Transverse colon (tissue), 4 donors: Measurements from ENCODE around the gene ATAD1. TPM values are rescaled to one million over a fixed set of nuclear protein-coding genes. Genes with fewer than 3 reads are reported as not detected.
"Not testable (repeated sequence)": the region's sequence is repeated elsewhere in the genome, so short reads cannot be mapped to it uniquely, and the experiment has no call there.

Source experiments
- DNase-seq: peaks from one replicate; pipeline ENCODE4 v3.0.0-alpha.2; 2019
- H3K27ac ChIP-seq, 4 donors: fragments of 200-600 bp; sonication (generic); 2 replicates each; pipeline ENCODE4 v1.5.1; 2016 to 2018; ENCODE audit warnings: inconsistent platforms in 4 of 4
- H3K27me3 ChIP-seq: fragments of 200-600 bp; sonication (generic); 2 replicates; pipeline ENCODE4 v1.5.1; 2017; ENCODE audit warnings: inconsistent platforms
- H3K36me3 ChIP-seq, 4 donors: fragments of 200-600 bp; sonication (generic); 2 replicates each; pipeline ENCODE4 v1.5.1; 2017 to 2019; ENCODE audit warnings: inconsistent platforms in 4 of 4
- H3K4me1 ChIP-seq, 4 donors: fragments of 200-600 bp; sonication (generic); 2 replicates each; pipeline ENCODE4 v1.5.1; 2017 to 2020; ENCODE audit warnings: inconsistent platforms in 4 of 4
- H3K4me3 ChIP-seq, 4 donors: fragments of 200-600 bp; sonication (generic); 1 replicate in 1 of 4; 2 replicates in 3 of 4; pipeline versions ENCODE4 v1.5.1 to v1.6.1; 2017 to 2019; ENCODE audit warnings: inconsistent platforms in 4 of 4
- H3K9me3 ChIP-seq, 2 donors: fragments of 200-600 bp; sonication (generic); 2 replicates each; pipeline ENCODE4 v1.5.1; 2017 to 2019; ENCODE audit warnings: inconsistent platforms in 2 of 2
- EP300 ChIP-seq: sonication (generic); formaldehyde crosslinking; IDR thresholded peaks from one replicate; pipeline ENCODE4 v1.6.1; 2017; ENCODE audit warnings: antibody characterized with exemption, low read depth
- POLR2A ChIP-seq: fragments of 450-650 bp; IDR thresholded peaks from one replicate; pipeline ENCODE4 v1.6.1; 2016; ENCODE audit warnings: antibody characterized with exemption, mild to moderate bottlenecking, moderate library complexity
- POLR2AphosphoS5 ChIP-seq, 3 donors: sonication (generic); formaldehyde crosslinking; IDR thresholded peaks; one replicate each; pipeline ENCODE4 v1.6.1; 2016; ENCODE audit warnings: antibody characterized with exemption in 3 of 3
- WGBS, 2 donors: methylation state at CpG; one replicate each; pipeline ENCODE4 v1.1.5; 2018; ENCODE audit warnings: low coverage in 1 of 2; 5-methylcytosine and 5-hydroxymethylcytosine counted together
- in situ Hi-C, 4 donors: fragments of 200-750 bp; cut with MboI; loops; one replicate each; pipeline versions ENCODE4 v1.15.0 to v1.15.1; 2017; ENCODE audit warnings: low sequenced_read_pairs in 3 of 4, low pct_ligation_motif_present in 1 of 4, low pct_unique_long_range_greater_than_20kb in 1 of 4
- intact Hi-C: fragments of 100-400 bp; cut with DNase I; formaldehyde crosslinking; loops from one replicate; pipeline ENCODE4 v1.15.1; 2023; ENCODE audit warnings: low total_unique reads
- total RNA-seq, 4 donors: library from RNA; depleted of rRNA; stranded (reverse); fragments of >200 nt; gene quantifications; one replicate each; pipeline ENCODE4 v1.1.0, GENCODE V29; 2016
- TF ChIP-seq, protein P1 (sequence below), 5 experiments: fragments of 200-600 bp in 3 of 5; fragments of 450-650 bp in 2 of 5; sonication (generic) in 3 of 5; IDR thresholded peaks; 1 replicate in 2 of 5; 2 replicates in 3 of 5; pipeline ENCODE4 v1.5.1; 2016 to 2017; ENCODE audit warnings: antibody characterized with exemption in 5 of 5, inconsistent platforms in 3 of 5, mild to moderate bottlenecking in 2 of 5, moderate library complexity in 1 of 5

The ATAD1 gene
- total RNA-seq, 4 donors from 2014 or later: 8.6 to 43.5 (median 35.8) TPM

DNA sequence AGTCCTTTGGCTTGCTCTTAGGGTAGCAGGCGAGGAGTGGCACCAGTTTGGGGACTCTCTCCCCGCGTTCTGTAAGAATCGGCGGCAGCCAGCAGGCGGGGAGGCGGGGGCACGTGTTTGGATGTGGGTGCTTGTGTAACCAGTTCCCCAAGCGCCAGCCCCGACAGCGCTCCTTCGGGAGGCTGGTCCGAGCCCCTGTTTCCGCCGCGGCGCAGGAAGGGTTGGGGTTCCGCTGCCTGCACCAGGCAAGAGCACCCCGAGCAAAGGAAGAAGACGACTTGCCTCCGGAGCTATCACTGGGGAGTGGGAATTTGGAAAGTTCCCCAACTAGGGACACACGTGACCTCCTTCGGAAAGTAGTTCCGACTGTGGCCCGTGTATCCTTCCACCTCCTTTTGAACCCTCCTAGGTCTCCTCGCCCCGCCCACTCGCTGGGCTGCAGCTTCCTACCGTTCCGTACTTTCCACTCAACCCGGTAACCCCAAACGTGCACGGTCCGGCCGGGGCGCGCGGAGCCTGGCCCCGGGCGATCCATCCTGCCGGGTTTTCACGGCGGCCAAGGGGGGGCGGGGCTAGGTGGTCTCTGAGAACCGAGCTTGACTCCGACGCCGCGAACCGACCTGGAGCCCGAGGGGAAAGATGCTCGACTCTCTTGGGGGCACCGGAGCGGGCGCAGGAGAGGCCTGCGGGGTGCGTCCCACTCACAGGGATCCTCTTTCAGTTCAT lies 44.1 kb upstream of the ATAD1 start:
- TF ChIP-seq, protein P1, sequence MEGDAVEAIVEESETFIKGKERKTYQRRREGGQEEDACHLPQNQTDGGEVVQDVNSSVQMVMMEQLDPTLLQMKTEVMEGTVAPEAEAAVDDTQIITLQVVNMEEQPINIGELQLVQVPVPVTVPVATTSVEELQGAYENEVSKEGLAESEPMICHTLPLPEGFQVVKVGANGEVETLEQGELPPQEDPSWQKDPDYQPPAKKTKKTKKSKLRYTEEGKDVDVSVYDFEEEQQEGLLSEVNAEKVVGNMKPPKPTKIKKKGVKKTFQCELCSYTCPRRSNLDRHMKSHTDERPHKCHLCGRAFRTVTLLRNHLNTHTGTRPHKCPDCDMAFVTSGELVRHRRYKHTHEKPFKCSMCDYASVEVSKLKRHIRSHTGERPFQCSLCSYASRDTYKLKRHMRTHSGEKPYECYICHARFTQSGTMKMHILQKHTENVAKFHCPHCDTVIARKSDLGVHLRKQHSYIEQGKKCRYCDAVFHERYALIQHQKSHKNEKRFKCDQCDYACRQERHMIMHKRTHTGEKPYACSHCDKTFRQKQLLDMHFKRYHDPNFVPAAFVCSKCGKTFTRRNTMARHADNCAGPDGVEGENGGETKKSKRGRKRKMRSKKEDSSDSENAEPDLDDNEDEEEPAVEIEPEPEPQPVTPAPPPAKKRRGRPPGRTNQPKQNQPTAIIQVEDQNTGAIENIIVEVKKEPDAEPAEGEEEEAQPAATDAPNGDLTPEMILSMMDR (IDR thresholded peaks at IDR 0.05): peak in 1 of 5 experiments; percentile 24
- peak; percentile 67 for TF ChIP-seq POLR2A
- TF ChIP-seq EP300: peak; percentile 3
- peak; percentile 81 to 90 (median 89) for TF ChIP-seq POLR2AphosphoS5 (IDR thresholded peaks at IDR 0.05)
- in situ Hi-C loops: loop anchor here (10.0 to 25.0 kb wide), 4 partner anchors 250 to 525 kb away; no protein-coding TSS in a partner anchor
- WGBS, 2 donors: 0% methylated on average over 43 of the region's 57 CpGs; no CpG with 5 or more reads in 1 of the 2 donors
- Histone ChIP-seq H3K36me3 (no peaks in the 10 kb centered on the region), H3K9me3 (no peaks in the 10 kb centered on the region), H3K27ac (peak overlapping the region; percentile 93 to 100 (median 98)), H3K27me3 (no peaks in the 10 kb centered on the region), H3K4me3 (peak overlapping the region; percentile 69 to 97 (median 76)), H3K4me1 (peaks cover 0 to 17% (median 12%) of the 10 kb centered on the region in 4 donors)
- DNase-seq: peak; percentile 98
- intact Hi-C loops: no loop called here

DNA sequence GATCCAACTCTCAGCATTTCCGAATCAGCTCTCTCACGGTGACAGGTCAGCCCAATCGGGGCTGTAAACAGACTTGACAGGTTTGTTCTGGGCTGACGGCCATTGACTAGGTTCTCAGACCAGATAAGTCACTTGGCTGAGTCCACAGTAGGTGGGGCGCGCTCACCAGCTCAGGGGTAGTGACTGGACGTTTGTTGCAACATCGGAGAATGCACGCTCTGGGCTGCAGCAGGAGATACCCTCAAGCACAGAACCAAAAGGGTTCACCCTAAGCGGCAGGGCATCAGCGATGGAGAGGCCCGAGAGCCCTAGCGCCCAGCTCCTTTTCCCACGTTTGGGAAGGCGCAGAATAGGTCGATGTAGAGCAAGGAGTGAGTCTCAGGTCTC lies 43.5 kb upstream of the ATAD1 start:
- DNase-seq: peak; percentile 79
- Histone ChIP-seq H3K27ac (peak overlapping the region; percentile 93 to 100 (median 98)), H3K9me3 (no peaks in the 10 kb centered on the region), H3K36me3 (no peaks in the 10 kb centered on the region), H3K4me3 (peak overlapping the region; percentile 69 to 97 (median 76)), H3K27me3 (no peaks in the 10 kb centered on the region), H3K4me1 (peaks cover 0 to 17% (median 10%) of the 10 kb centered on the region in 4 donors)
- in situ Hi-C loops (loop anchor here (10.0 to 25.0 kb wide), 4 partner anchors 251 to 526 kb away; no protein-coding TSS in a partner anchor), intact Hi-C loops (no loop called here)
- peak in 2 of 3 donors; percentile 11 to 17 for TF ChIP-seq POLR2AphosphoS5 (IDR thresholded peaks at IDR 0.05)
- no peak for TF ChIP-seq POLR2A
- 14% methylated on average over 15 of the region's 16 CpGs; no CpG with 5 or more reads in 1 of the 2 donors for WGBS, 2 donors

DNA sequence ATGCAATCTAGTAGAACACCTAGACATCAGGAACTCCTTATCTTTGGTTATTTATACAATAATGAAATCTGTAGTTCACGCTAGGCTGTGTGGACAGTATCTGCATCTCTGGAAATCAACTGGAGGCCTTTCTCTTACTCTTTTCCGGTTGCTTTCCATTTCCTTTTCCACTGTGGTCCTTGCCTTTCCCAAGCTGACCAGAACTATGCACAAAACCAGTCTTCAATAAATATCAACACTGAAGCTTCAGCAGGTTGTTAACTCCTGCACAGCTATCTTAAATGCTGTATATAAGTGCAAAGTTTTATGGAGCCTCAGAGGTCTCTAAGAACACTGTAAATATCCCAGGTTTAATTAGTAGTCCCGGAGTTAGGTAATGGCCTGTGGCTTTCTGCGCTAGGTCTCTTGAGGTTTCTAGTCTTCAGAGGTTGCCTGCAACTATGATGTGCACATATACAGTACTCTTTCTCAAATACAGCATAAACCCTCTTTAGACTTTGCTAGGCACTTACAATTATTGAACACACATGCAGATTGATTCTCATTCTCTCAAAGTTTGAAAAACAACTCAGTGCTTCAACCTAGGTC lies 42.9 kb upstream of the ATAD1 start:
- Histone ChIP-seq H3K4me1 (peaks cover 0 to 17% (median 10%) of the 10 kb centered on the region in 4 donors), H3K36me3 (no peaks in the 10 kb centered on the region), H3K4me3 (peak overlapping the region in 1 of 4 donors; percentile 74), H3K27me3 (no peaks in the 10 kb centered on the region), H3K9me3 (no peaks in the 10 kb centered on the region), H3K27ac (peak overlapping the region; percentile 93 to 100 (median 98))
- intact Hi-C loops (no loop called here), in situ Hi-C loops (loop anchor here (10.0 to 25.0 kb wide), 4 partner anchors 251 to 526 kb away; no protein-coding TSS in a partner anchor)
- 55 to 56% methylated on average over 2 to 4 of the region's 4 CpGs for WGBS, 2 donors
- no peak for DNase-seq
- TF ChIP-seq POLR2A (no peak), EP300 (no peak), POLR2AphosphoS5 (IDR thresholded peaks at IDR 0.05) (no peak)
- TF ChIP-seq, protein P1 (IDR thresholded peaks at IDR 0.05): no peak

DNA sequence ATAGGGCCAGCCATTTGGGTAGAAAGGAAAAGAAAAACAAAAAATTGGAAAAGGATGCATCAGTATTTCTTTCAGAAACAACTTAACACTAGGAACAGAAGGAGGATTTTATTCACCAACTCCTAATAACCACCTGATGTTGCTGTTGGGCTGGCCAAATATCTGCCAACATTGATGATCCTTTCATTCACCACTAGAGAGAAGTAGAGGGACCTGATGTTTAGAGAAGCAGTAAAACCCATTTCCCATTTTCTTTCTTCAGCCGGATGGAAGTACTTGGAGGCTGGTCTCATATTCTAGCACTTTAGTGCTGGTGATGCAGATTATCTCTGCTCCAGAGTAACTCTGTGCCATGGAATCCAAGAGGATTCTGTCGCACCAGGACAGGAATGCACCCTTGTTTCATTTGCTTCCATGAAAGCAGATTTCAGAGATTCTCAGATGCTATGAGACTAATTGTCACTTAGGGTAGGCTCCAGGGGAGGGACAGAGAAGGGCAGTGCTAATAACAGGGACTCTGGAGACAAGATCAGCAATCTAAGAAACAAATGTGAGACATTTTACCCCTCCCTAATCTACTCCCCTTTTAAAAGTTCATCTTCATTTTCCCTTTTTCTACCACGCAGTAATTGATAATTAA lies 42.2 kb upstream of the ATAD1 start:
- no peak for DNase-seq
- H3K27ac ChIP-seq: peak overlapping the region in 1 of 4 donors; percentile 93
- no peak overlapping the region for H3K4me3 ChIP-seq
- no peaks in the 10 kb centered on the region for H3K36me3 ChIP-seq
- peaks cover 0 to 17% (median 10%) of the 10 kb centered on the region in 4 donors for H3K4me1 ChIP-seq
- in situ Hi-C loops (loop anchor here (10.0 to 25.0 kb wide), 4 partner anchors 252 to 527 kb away; no protein-coding TSS in a partner anchor), intact Hi-C loops (no loop called here)
- TF ChIP-seq, protein P1 (IDR thresholded peaks at IDR 0.05): peak; percentile 21 to 52 (median 27)
- no peak for TF ChIP-seq EP300
- TF ChIP-seq POLR2AphosphoS5 (IDR thresholded peaks at IDR 0.05): no peak
- TF ChIP-seq POLR2A: no peak
- WGBS, 2 donors: 60 to 65% methylated on average over 1 to 3 of the region's 3 CpGs
- no peaks in the 10 kb centered on the region for H3K9me3 ChIP-seq
- no peaks in the 10 kb centered on the region for H3K27me3 ChIP-seq

DNA sequence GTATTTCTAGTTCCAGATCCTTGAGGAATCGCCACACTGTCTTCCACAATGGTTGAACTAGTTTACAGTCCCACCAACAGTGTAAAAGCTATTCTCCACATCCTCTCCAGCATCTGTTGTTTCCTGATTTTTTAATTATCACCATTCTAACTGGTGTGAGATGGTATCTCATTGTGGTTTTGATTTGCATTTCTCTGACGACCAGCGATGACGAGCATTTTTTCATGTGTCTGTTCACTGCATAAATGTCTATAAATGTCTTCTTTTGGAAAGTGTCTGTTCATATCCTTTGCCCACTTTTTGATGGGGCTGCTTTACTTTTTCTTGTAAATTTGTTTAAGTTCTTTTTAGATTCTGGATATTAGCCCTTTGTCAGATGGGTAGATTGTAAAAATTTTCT lies 37.6 kb upstream of the ATAD1 start:
- intact Hi-C loops: loop anchor here (10.0 kb wide), 2 partner anchors 259 to 699 kb away; no protein-coding TSS in a partner anchor
- H3K36me3 ChIP-seq, H3K27me3 ChIP-seq, H3K9me3 ChIP-seq, DNase-seq, H3K27ac ChIP-seq, H3K4me3 ChIP-seq: not testable (repeated sequence)
- in situ Hi-C loops: loop anchor here (10.0 to 25.0 kb wide), 6 partner anchors 257 to 699 kb away; no protein-coding TSS in a partner anchor
- 75 to 81% methylated on average over 4 of the region's 4 CpGs for WGBS, 2 donors
- H3K4me1 ChIP-seq: peaks cover 0 to 11% (median 4%) of the 10 kb centered on the region in 4 donors

DNA sequence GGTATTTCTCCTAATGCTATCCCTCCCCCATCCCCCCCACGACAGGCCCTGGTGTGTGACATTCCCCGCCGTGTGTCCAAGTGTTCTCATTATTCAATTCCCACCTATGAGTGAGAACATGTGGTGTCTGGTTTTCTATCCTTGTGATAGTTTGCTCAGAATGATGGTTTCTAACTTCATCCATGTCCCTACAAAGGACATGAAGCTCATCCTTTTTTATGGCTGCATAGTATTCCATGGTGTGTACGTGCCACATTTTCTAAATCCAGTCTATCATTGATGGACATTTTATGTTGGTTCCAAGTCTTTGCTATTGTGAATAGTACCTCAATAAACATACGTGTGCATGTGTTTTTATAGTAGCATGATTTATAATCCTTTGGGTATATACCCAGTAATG lies 37.2 kb upstream of the ATAD1 start:
- 90 to 94% methylated on average over 5 of the region's 5 CpGs for WGBS, 2 donors

More for the DNA sequence above, 37.2 kb upstream of the ATAD1 start:
- DNase-seq, H3K4me3 ChIP-seq, H3K27me3 ChIP-seq, H3K36me3 ChIP-seq, H3K4me1 ChIP-seq, H3K9me3 ChIP-seq, H3K27ac ChIP-seq: not testable (repeated sequence)
- in situ Hi-C loops: loop anchor here (10.0 to 25.0 kb wide), 6 partner anchors 257 to 700 kb away; no protein-coding TSS in a partner anchor
- intact Hi-C loops: loop anchor here (10.0 kb wide), 2 partner anchors 260 to 700 kb away; no protein-coding TSS in a partner anchor
